Suprapubic skin (tissue), 3 donors: Measurements from ENCODE around the gene DAND5.

Experiments
- POLR2A ChIP-seq, 2 donors: fragments of 450-650 bp; IDR thresholded peaks; one replicate each; pipeline ENCODE4 v1.6.1; 2017; ENCODE audit warnings: antibody characterized with exemption in 2 of 2, mild to moderate bottlenecking in 2 of 2, moderate library complexity in 2 of 2
- TF ChIP-seq, protein P1 (sequence below), 2 donors: fragments of 200-600 bp in 1 of 2; fragments of 450-650 bp in 1 of 2; sonication (generic) in 1 of 2; IDR thresholded peaks; one replicate each; pipeline ENCODE4 v1.5.1; 2016 to 2019; ENCODE audit warnings: antibody characterized with exemption in 2 of 2, mild to moderate bottlenecking in 1 of 2, moderate library complexity in 1 of 2

DNA sequence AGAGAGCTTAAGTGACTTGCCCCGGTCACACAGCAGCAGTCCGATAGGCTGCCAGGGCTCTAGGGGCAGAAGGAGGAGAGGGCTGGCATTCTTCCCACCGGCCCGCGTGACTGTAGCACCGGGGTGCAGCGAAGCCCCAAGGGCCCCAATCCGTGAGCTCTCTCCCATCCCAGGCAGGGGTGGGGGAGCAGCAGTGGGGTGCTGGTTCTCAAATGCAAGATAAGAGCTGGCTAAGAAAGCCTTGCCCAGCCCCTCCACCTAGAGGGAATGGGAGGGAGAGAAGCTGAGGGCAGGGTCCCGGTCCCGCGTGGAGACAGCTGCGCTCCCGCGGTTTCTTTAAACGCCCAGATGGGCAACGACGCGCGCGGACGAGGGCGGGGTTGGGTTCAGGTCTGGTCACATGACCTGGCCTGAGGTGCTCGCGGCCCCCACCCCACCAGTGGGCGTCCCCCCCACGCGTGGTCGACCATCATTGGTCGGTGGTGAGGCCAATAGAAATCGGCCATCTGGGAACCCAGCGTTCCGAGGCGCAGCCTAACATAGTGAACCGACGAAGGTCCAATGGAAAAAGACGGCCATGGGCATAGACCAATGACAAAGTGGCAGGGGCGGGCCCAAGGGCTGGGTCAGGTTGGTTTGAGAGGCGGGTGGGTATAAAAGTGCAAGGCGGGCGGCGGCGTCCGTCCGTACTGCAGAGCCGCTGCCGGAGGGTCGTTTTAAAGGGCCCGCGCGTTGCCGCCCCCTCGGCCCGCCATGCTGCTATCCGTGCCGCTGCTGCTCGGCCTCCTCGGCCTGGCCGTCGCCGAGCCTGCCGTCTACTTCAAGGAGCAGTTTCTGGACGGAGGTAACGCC, 31.2 kb upstream of the DAND5 start, which contains the start of gene CALR:
- TF ChIP-seq, protein P1, sequence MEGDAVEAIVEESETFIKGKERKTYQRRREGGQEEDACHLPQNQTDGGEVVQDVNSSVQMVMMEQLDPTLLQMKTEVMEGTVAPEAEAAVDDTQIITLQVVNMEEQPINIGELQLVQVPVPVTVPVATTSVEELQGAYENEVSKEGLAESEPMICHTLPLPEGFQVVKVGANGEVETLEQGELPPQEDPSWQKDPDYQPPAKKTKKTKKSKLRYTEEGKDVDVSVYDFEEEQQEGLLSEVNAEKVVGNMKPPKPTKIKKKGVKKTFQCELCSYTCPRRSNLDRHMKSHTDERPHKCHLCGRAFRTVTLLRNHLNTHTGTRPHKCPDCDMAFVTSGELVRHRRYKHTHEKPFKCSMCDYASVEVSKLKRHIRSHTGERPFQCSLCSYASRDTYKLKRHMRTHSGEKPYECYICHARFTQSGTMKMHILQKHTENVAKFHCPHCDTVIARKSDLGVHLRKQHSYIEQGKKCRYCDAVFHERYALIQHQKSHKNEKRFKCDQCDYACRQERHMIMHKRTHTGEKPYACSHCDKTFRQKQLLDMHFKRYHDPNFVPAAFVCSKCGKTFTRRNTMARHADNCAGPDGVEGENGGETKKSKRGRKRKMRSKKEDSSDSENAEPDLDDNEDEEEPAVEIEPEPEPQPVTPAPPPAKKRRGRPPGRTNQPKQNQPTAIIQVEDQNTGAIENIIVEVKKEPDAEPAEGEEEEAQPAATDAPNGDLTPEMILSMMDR (IDR thresholded peaks at IDR 0.05): no peak
- peak; percentile 97 to 98 for TF ChIP-seq POLR2A (IDR thresholded peaks at IDR 0.05)
